T-helper 2 cell treated with Interferon-gamma antibody and Interleukin-4, amounts not matched to agents 100 ng/mL and 5 ng/mL, for 36 hours (primary cell): ENCODE measurements around the gene SLX9. TPM values are rescaled to one million over a fixed set of nuclear protein-coding genes. Genes with fewer than 3 reads are reported as not detected.

Experiments
- intact Hi-C: fragments of 100-400 bp; cut with micrococcal nuclease; formaldehyde crosslinking; loops from one replicate; pipeline ENCODE4 v1.15.1; 2023
- total RNA-seq: library from RNA; stranded (reverse); gene quantifications from 2 replicates; pipeline ENCODE4 v1.2.3, GENCODE V29; 2022

The SLX9 gene
- total RNA-seq, 1 donor from 2014 or later = 48.2 TPM

DNA sequence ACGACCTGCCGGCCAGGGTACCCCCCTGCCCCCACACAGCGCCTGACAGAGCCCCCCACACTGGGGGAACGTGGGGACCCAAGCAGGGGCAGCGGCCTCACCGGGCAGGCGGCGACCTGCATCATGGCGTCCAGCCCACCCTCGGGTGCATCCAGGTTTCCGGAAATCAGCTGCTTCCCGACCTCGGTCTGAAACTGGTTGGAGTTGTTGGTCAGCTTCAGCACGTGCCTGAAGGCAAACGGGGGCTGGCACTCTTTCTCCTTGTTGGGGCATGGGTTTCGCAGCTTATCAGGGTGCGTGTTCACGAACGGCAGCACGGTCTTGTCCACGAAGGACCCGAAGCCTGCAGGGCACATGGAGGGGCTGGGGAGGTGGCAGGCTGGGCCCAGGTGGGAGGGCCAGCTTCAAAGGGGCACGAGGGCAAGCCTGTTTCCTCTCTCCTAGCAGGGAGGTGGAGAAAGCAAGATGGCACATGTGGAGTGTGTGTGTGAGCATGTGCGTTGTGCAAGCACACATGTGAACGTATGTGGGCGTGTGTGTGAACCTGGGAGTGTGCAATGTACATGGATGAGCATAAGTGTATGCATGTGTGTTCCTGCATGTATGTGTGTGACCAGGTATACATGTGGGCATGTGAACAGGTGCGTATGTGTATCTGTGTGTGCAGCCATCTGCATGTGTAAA, 38.3 kb upstream of the SLX9 start:
- intact Hi-C loops = no loop called here

DNA sequence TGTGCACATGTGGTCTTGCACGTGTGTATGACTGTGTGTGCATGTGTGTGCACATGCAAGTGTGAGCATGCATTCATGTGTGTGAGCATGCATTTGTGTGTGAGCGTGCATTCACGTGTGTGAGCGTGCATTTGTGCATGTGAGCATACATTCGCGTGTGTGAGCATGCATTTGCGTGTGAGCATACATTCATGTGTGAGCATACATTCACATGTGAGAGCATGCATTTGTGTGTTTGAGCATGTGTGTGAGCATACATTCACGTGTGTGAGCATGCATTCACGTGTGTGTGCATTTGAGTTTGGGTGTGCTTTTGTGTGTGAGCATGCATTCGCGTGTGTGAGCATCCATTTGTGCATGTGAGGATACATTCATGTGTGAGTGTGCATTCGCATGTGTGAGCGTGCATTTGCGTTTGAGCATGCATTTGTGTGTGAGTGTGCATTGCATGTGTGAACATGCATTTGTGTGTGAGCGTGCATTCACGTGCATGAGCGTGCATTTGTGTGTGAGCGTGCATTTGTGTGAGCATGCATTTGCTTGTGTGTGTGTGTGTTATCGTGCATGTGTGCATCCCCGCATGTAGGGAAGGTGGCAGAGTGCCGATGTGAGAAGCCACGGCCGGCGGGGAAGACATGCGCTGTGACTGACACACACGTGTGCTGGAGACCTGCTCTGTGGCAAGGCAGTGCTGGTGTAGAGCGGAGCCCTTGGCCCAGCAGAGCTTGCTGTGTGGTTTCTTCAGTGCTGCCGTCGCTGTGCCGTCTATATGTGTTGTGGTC, 37.4 kb upstream of the SLX9 start:
- intact Hi-C loops = no loop called here

- intact Hi-C loops = no loop called here
These were observed 36.7 kb upstream of the SLX9 start for GRCh38 chr21:44903050-44903685.

DNA sequence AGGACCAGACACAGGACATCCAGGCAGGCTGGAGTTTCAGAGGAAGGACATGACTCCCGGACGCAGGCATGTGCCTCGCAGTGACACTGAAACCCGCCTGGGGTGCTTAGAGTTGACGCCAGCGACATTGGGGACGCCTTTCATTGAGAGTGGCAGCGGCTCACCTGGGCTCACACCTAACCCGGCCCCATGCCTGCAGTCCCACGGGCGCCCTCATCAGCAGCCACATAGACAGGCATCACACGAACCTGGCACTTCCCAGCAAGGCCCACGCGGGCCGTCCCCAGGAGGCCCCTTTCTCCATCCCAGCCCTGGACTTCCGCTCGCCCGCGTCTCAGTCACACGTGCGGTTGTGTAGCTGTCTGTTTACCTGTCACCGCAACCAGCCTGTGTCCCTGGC, 36.1 kb upstream of the SLX9 start:
- intact Hi-C loops = no loop called here

DNA sequence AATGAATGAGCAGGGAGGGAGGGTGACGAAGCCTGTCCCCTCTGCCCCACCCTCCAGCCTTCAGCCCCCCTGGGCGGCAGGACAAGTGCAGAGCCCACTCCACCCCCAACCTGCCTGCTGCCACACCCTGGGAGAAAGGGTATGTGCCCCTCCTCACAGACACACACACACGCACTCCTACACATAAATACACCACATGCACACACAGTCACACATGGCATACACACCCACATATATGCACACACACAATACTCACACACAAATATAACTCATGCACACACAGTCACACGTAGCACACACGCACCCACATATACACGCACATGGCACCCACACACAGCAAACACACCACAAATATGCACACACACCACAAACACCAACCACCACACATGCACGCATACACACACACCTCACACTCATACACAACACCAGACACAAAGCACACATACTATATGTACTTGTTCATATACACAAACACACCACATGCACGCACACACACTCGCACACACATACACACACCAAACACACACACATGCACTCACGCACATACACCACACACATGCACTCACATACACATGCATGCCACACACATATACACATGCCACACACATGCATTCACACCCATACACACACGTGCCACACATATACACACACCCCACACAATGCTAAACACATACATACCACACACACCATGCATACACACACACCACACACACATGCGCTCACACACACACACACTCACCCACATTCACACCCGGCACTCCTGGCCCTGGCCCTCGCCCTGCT, 35.5 kb upstream of the SLX9 start:
- intact Hi-C loops = no loop called here

GRCh38 chr21:44905016-44905727, 34.7 kb upstream of the SLX9 start:
- intact Hi-C loops = no loop called here

DNA sequence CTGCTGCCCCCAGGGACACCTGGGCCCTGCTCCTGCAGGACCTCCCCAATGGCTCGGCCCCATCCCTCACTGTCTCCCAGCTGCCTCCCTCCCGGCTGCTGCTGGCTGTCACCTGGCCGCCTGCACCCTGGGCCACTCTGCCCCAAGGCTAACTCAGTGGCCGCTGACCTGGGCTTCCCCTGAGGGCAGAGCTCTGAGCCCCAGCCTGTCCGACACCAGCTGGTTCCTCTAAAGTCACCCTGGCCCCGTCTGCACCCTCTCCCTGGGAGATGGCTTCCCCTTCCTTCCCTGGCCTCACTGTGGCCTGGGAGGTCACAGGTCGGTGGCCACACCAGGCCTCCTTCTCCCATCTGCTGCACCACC, 34.1 kb upstream of the SLX9 start:
- intact Hi-C loops = no loop called here

GRCh38 chr21:44907225-44907965, 32.4 kb upstream of the SLX9 start:
- intact Hi-C loops = no loop called here

DNA sequence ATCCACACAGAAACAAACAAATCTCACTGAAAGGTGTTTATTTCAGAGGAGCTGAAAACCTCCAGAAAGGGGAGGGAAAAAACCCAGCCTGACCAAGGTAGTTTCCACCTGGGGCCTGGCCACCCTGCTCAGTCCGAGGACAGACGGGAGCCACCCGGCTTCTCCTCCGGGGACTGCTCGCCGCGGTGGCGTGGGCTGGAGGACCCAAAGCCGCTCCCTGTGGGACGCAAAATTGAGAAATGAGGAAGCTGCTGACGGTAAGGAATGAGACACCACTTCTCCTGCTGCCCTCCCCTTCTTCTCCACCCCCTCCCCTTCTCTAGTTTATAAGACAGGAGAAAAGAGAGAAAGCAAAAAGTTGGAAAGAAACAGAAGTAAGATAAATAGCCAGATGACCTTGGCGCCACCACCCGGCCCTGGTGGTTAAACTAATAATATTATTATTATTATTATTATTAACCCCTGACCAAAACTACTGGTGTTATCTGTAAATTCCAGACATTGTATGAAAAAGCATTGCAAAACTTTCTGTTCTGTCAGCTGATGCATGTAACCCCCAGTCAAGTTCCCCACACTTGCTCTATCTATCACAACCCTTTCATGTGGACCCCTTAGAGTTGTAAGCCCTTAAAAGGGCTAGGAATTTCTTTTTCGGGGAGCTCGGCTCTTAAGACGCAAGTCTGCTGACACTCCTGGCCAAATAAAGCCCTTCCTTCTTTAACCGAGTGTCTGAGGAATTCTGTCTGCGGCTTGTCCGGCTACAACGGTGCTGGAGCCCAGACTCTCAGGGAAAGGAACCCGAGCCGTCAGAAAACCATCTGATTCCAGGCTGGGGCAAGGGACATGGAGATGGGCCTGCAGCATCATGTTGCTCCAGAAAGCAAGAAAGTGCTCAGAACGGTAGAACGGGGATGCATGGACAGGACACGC, 31.6 kb upstream of the SLX9 start:
- intact Hi-C loops = no loop called here

DNA sequence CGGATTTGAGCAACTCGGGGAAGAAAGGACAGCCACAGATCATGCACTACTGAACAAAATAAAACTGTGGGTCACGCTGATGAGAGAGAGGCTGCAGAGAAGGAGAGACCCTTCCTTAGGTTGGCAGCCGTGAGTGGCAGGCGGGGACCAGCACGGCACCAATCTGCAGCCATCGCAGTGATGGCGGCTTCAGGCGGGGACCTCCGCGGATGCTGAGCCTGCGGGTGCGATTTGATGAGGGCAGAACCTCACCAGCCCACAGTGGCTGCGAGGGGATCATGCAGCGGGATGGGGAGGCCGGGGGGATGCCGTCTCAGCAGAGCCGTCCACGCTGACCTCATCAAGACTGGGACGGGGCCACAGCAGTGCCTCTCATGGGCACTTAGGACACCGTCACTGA, 30.9 kb upstream of the SLX9 start:
- intact Hi-C loops = no loop called here

DNA sequence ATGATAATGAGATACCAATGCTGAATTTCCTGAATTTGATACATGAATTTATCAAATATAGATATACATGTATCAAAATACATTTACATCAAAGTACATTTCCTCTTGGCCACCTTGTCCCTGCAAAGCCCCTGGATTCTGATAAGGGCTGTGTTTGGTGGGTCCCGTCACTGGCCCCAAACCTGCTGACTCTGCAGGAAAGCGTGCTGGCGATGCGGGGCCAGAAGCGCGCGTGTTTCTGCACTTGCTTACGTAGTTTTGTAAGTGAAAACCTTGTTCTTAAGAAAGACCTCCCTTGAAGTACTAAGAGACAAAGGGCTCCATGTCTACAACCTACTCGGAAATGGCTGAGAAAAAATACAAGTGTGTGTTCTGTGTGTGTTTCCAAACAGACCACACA, 30.1 kb upstream of the SLX9 start:
- intact Hi-C loops = loop anchor here (5.0 kb wide), 1 partner anchor 37 kb away; the partner anchor contains the start of gene PTTG1IP

DNA sequence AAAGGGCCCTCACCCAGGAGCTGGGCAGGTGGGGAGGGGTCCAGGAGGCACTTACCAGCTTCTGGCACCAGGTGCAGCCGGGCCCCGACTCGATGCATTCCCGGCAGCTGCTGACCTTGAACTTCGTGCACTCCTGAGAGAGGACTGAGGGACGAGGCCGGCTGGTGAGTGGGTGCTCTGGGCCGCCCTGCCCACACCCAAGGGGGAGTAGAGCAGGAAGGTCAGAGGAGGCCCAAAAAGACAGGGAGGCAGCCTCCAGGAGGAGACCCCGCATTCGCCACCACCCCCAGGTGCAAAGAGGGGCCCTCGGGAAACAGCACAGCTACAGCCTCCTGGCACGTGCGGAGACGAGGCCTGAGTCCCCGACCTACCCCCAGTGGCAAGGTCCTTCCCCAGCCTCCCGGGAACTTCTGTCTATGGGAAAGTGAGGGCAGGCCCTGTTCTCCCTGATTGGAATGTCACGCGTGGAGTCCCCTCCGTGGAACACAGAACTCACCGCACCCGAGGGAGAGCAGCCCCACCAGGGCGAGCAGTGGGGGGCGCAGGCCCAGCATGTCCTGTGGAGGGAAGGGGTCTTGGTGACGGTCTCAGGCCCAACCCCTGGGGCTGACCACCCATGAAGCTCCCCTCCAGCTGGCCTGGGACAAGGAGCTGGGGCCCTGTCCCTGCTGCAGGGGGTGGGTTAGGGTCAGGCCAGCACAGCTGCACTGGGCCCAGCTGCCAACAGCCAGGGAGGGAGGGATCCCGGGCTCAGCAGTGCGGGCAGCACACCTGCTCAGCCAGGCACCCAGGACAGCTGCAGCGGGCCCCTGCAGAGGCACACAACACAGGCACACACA, 29.4 kb upstream of the SLX9 start:
- intact Hi-C loops = loop anchor here (5.0 kb wide), 1 partner anchor 38 kb away; the partner anchor contains the start of gene PTTG1IP

- intact Hi-C loops = loop anchor here (5.0 kb wide), 1 partner anchor 39 kb away; the partner anchor contains the start of gene PTTG1IP
These were observed 28.8 kb upstream of the SLX9 start for GRCh38 chr21:44911068-44911383.

- intact Hi-C loops = loop anchor here (1.0 to 5.0 kb wide), 2 partner anchors 19 to 39 kb away; partner anchors contain the start of gene PTTG1IP
These were observed 28.3 kb upstream of the SLX9 start for GRCh38 chr21:44911384-44912157.

- intact Hi-C loops = loop anchor here (1.0 to 5.0 kb wide), 2 partner anchors 20 to 40 kb away; partner anchors contain the start of gene PTTG1IP
These were observed 27.7 kb upstream of the SLX9 start for GRCh38 chr21:44912158-44912473.

DNA sequence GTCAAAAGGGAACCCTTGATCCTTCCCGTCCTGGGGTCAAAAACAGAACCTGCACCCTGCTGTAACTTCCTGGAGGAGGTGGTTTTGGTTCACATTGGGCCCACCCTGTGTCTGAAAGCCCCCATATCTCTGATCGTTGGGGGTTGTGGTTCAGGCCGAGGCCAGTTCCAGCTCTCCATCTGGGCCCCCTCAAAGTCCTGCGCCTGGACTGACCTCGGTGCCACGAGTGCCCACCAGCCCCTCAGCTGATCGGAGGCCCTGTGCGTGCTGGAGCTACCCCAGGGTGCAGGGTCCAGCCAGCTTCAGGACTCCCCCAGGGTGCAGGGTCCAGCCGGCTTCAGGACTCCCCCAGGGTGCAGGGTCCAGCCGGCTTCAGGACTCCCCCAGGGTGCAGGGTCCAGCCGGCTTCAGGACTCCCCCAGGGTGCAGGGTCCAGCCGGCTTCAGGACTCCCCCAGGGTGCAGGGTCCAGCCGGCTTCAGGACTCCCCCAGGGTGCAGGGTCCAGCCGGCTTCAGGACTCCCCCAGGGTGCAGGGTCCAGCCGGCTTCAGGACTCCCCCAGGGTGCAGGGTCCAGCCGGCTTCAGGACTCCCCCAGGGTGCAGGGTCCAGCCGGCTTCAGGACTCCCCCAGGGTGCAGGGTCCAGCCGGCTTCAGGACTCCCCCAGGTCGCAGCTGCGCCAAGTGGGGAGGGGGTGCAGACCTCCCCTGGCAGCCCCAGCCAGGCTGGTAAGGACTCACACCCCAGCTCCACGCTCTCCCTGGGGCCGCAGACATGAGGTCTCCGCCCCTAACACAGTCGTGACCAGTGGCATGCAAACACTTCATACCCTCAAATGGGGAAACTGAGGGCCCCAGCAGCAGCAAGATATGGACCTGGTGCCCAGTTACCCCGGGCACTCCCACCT, 27.1 kb upstream of the SLX9 start:
- intact Hi-C loops = loop anchor here (1.0 to 5.0 kb wide), 2 partner anchors 20 to 40 kb away; partner anchors contain the start of gene PTTG1IP
